T-cell (primary cell): ENCODE measurements around the gene PDGFD. TPM values are rescaled to one million over a fixed set of nuclear protein-coding genes. Genes with fewer than 3 reads are reported as not detected.

Experiments used
- ATAC-seq, 4 experiments: fragments of 200-7000 bp in 3 of 4; fragments of 150-1000 bp in 1 of 4; cut with Tn5 transposase; replicated peaks in 1 of 4; 1 replicate in 3 of 4; 2 replicates in 1 of 4; pipeline ENCODE4 v1.10.0; 2021; ENCODE audit warnings: moderate library complexity in 3 of 4, mild to moderate bottlenecking in 2 of 4, moderate number of reproducible peaks in 1 of 4
- CTCF ChIA-PET, 2 donors: fragments of 300-600 bp; sonication (Branson Sonifier 250); formaldehyde crosslinking; loops; one replicate each; lab custom pipeline; 2022; ENCODE audit warnings: antibody characterized with exemption in 2 of 2; lab: Charles Lee
- POLR2A ChIA-PET, 2 donors: fragments of 300-600 bp; sonication (Branson Sonifier 250); formaldehyde crosslinking; loops; one replicate each; lab custom pipeline; 2022; ENCODE audit warnings: antibody characterized with exemption in 2 of 2; lab: Charles Lee
- DNase-seq, 35 experiments: peaks; one replicate each; pipeline versions ENCODE4 v3.0.0 to v3.0.0-alpha.2; 2013 to 2023
- H3K27ac ChIP-seq: one replicate; pipeline ENCODE4 v1.5.1; 2013; ENCODE audit warnings: low read length
- H3K27me3 ChIP-seq, 2 experiments: replicated peaks in 1 of 2; 1 replicate in 1 of 2; 2 replicates in 1 of 2; pipeline versions ENCODE4 v1.6.1 to v1.7.0; 2013; ENCODE audit warnings: low read length in 1 of 2, mixed read lengths in 1 of 2; ENCODE audit not compliant: control insufficient read depth in 2 of 2, insufficient read depth in 2 of 2; ENCODE audit errors: extremely low read depth in 1 of 2
- H3K36me3 ChIP-seq, 2 donors: 1 replicate in 1 of 2; 2 replicates in 1 of 2; pipeline versions ENCODE4 v1.6.1 to v1.7.0; 2013; ENCODE audit warnings: low read length in 1 of 2; ENCODE audit not compliant: control insufficient read depth in 2 of 2, insufficient read depth in 1 of 2; ENCODE audit errors: extremely low read depth in 1 of 2
- H3K4me1 ChIP-seq, 2 experiments: 1 replicate in 1 of 2; 2 replicates in 1 of 2; pipeline versions ENCODE4 v1.6.1 to v1.7.0; 2013; ENCODE audit warnings: low read length in 2 of 2, mixed read lengths in 1 of 2; ENCODE audit not compliant: insufficient read depth in 2 of 2, control insufficient read depth in 1 of 2; ENCODE audit errors: extremely low read depth in 1 of 2
- H3K4me3 ChIP-seq, 2 donors: 1 replicate in 1 of 2; 2 replicates in 1 of 2; pipeline versions ENCODE4 v1.5.1 to v1.7.0; 2013; ENCODE audit warnings: mild to moderate bottlenecking in 2 of 2, low read length in 1 of 2, moderate library complexity in 1 of 2; ENCODE audit not compliant: control insufficient read depth in 1 of 2; ENCODE audit errors: extremely low read depth in 1 of 2
- H3K9me3 ChIP-seq: 2 replicates; pipeline ENCODE4 v1.7.0; 2013
- H3K27ac Mint-ChIP-seq, 2 donors: one replicate each; pipeline ENCODE4 v1.8.0; 2020 to 2021; ENCODE audit warnings: mild to moderate bottlenecking in 2 of 2, mixed read lengths in 2 of 2
- H3K27me3 Mint-ChIP-seq, 2 donors: one replicate each; pipeline ENCODE4 v1.8.0; 2021 to 2022; ENCODE audit warnings: mixed read lengths in 2 of 2
- H3K36me3 Mint-ChIP-seq: one replicate; pipeline ENCODE4 v1.8.0; 2021; ENCODE audit warnings: mixed read lengths
- H3K4me1 Mint-ChIP-seq, 3 donors: one replicate each; pipeline ENCODE4 v1.8.0; 2020 to 2022; ENCODE audit warnings: mixed read lengths in 3 of 3, mild to moderate bottlenecking in 1 of 3
- H3K4me3 Mint-ChIP-seq, 3 donors: one replicate each; pipeline ENCODE4 v1.8.0; 2020 to 2022; ENCODE audit warnings: mild to moderate bottlenecking in 3 of 3, mixed read lengths in 3 of 3, moderate library complexity in 3 of 3
- H3K9me3 Mint-ChIP-seq, 3 donors: one replicate each; pipeline ENCODE4 v1.8.0; 2020 to 2022; ENCODE audit warnings: mixed read lengths in 3 of 3
- WGBS: methylation state at CpG from one replicate; pipeline ENCODE4 v1.1.5; 2013; ENCODE audit warnings: missing lambda C conversion rate; ENCODE audit not compliant: insufficient coverage; 5-methylcytosine and 5-hydroxymethylcytosine counted together
- total RNA-seq, 35 experiments: library from RNA in 6 of 35; stranded (reverse) in 6 of 35; fragments of 120-200 nt in 1 of 35; gene quantifications; one replicate each; pipeline versions ENCODE4 v1.2.1 to v1.2.4 and lab custom pipeline; 2013 to 2026

Gene PDGFD
- total RNA-seq, 5 donors from 2014 or later (not counting 1 experiment from before 2014, with no cell fraction given) = 0.35 to 2.9 (median 1.2) TPM

GRCh38 chr11:103968685-103969084, 195.3 kb downstream of the PDGFD start:
- Histone ChIP-seq H3K4me1 (no peaks in the 10 kb centered on the region), H3K36me3 (no peaks in the 10 kb centered on the region), H3K4me3 (no peak overlapping the region), H3K27ac (no peak overlapping the region), H3K9me3 (no peaks in the 10 kb centered on the region), H3K27me3 (no peaks in the 10 kb centered on the region)
- Mint-ChIP-seq H3K4me3 (no peak overlapping the region), H3K4me1 (no peaks in the 10 kb centered on the region), H3K9me3 (peaks cover 0 to 1% (median 0%) of the 10 kb centered on the region in 3 donors), H3K27ac (no peak overlapping the region), H3K27me3 (no peaks in the 10 kb centered on the region), H3K36me3 (no peaks in the 10 kb centered on the region)
- WGBS = 61% methylated on average over 3 of the region's 3 CpGs
- ChIA-PET POLR2A (no interaction called here), CTCF (interaction anchor here in 1 of 2 donors (0.7 kb wide), 1 partner anchor 39 kb away, joined by 21 read pairs; no protein-coding TSS in a partner anchor)
- ATAC-seq (no peak), DNase-seq (no peak)

GRCh38 chr11:103967985-103968384, 196.0 kb downstream of the PDGFD start:
- ChIA-PET POLR2A (no interaction called here), CTCF (no interaction called here)
- DNase-seq = no peak
- no peak overlapping the region for H3K27ac Mint-ChIP-seq
- H3K27ac ChIP-seq = no peak overlapping the region
- 84% methylated on average over 5 of the region's 8 CpGs for WGBS
- H3K4me1 ChIP-seq = no peaks in the 10 kb centered on the region
- H3K4me3 Mint-ChIP-seq = no peak overlapping the region
- ATAC-seq = no peak
- no peaks in the 10 kb centered on the region for H3K36me3 Mint-ChIP-seq
- no peaks in the 10 kb centered on the region for H3K27me3 ChIP-seq
- H3K9me3 Mint-ChIP-seq = no peaks in the 10 kb centered on the region
- no peaks in the 10 kb centered on the region for H3K9me3 ChIP-seq
- no peaks in the 10 kb centered on the region for H3K4me1 Mint-ChIP-seq
- H3K36me3 ChIP-seq = no peaks in the 10 kb centered on the region
- H3K27me3 Mint-ChIP-seq = no peaks in the 10 kb centered on the region
- no peak overlapping the region for H3K4me3 ChIP-seq

GRCh38 chr11:103964390-103964789, 199.6 kb downstream of the PDGFD start:
- Mint-ChIP-seq H3K4me1 (peaks cover 0 to 2% (median 0%) of the 10 kb centered on the region in 3 donors), H3K27me3 (no peaks in the 10 kb centered on the region), H3K36me3 (no peaks in the 10 kb centered on the region), H3K4me3 (no peak overlapping the region), H3K9me3 (no peaks in the 10 kb centered on the region), H3K27ac (no peak overlapping the region)
- POLR2A ChIA-PET = interaction anchor here in 1 of 2 donors (1.1 kb wide), 1 partner anchor 16 kb away, joined by 3 read pairs; no protein-coding TSS in a partner anchor
- CTCF ChIA-PET = no interaction called here
- Histone ChIP-seq H3K9me3 (no peaks in the 10 kb centered on the region), H3K27ac (no peak overlapping the region), H3K36me3 (no peaks in the 10 kb centered on the region), H3K4me1 (no peaks in the 10 kb centered on the region), H3K4me3 (no peak overlapping the region), H3K27me3 (no peaks in the 10 kb centered on the region)
- DNase-seq (no peak), ATAC-seq (no peak)

- no peaks in the 10 kb centered on the region for H3K9me3 ChIP-seq
- no peak for DNase-seq
- H3K27ac ChIP-seq = no peak overlapping the region
- CTCF ChIA-PET = no interaction called here
- Mint-ChIP-seq H3K4me1 (peaks cover 0 to 9% (median 0%) of the 10 kb centered on the region in 3 donors), H3K4me3 (no peak overlapping the region), H3K9me3 (no peaks in the 10 kb centered on the region), H3K27ac (no peak overlapping the region), H3K36me3 (no peaks in the 10 kb centered on the region), H3K27me3 (no peaks in the 10 kb centered on the region)
- POLR2A ChIA-PET = interaction anchor here in 1 of 2 donors (1.1 kb wide), 1 partner anchor 15 kb away, joined by 3 read pairs; no protein-coding TSS in a partner anchor
- no peaks in the 10 kb centered on the region for H3K27me3 ChIP-seq
- no peak for ATAC-seq
- H3K4me3 ChIP-seq = no peak overlapping the region
- no CpG with 5 or more reads among the region's 2 CpGs for WGBS
- no peaks in the 10 kb centered on the region for H3K4me1 ChIP-seq
- no peaks in the 10 kb centered on the region for H3K36me3 ChIP-seq
Observed at GRCh38 chr11:103963648-103964047, 200.3 kb downstream of the PDGFD start.

GRCh38 chr11:103961010-103961409, 202.9 kb downstream of the PDGFD start:
- Mint-ChIP-seq H3K4me1 (peaks cover 0 to 12% (median 2%) of the 10 kb centered on the region in 3 donors), H3K36me3 (no peaks in the 10 kb centered on the region), H3K27me3 (no peaks in the 10 kb centered on the region), H3K4me3 (no peak overlapping the region), H3K9me3 (no peaks in the 10 kb centered on the region), H3K27ac (no peak overlapping the region)
- DNase-seq (no peak), ATAC-seq (no peak)
- CTCF ChIA-PET = no interaction called here
- H3K9me3 ChIP-seq = no peaks in the 10 kb centered on the region
- H3K27me3 ChIP-seq = no peaks in the 10 kb centered on the region
- POLR2A ChIA-PET = no interaction called here
- no peak overlapping the region for H3K4me3 ChIP-seq
- H3K4me1 ChIP-seq = no peaks in the 10 kb centered on the region
- H3K36me3 ChIP-seq = no peaks in the 10 kb centered on the region
- no peak overlapping the region for H3K27ac ChIP-seq

GRCh38 chr11:103960108-103960507, 203.8 kb downstream of the PDGFD start:
- DNase-seq = no peak
- Histone ChIP-seq H3K36me3 (no peaks in the 10 kb centered on the region), H3K9me3 (no peaks in the 10 kb centered on the region), H3K4me3 (no peak overlapping the region), H3K4me1 (no peaks in the 10 kb centered on the region), H3K27me3 (no peaks in the 10 kb centered on the region), H3K27ac (no peak overlapping the region)
- no CpG with 5 or more reads among the region's 2 CpGs for WGBS
- Mint-ChIP-seq H3K27me3 (no peaks in the 10 kb centered on the region), H3K36me3 (no peaks in the 10 kb centered on the region), H3K9me3 (no peaks in the 10 kb centered on the region), H3K4me1 (peaks cover 0 to 12% (median 2%) of the 10 kb centered on the region in 3 donors), H3K4me3 (no peak overlapping the region), H3K27ac (no peak overlapping the region)
- ChIA-PET POLR2A (no interaction called here), CTCF (no interaction called here)
- no peak for ATAC-seq
